SK-N-MC (cell line): ENCODE results near the gene SNX10.

Experiments
- EZH2 ChIP-seq: fragments of 200-600 bp; sonication (generic); IDR thresholded peaks from one replicate; pipeline ENCODE4 v1.6.1; 2017; ENCODE audit warnings: antibody characterized with exemption
- POLR2AphosphoS5 ChIP-seq: IDR thresholded peaks from 2 replicates; pipeline ENCODE4 v1.6.1; 2012; ENCODE audit warnings: mild to moderate bottlenecking, low read depth, low read length, borderline replicate concordance

GRCh38 chr7:26275213-26275612 lies 16.4 kb upstream of the SNX10 start:
- TF ChIP-seq POLR2AphosphoS5, result no peak
- no peak for TF ChIP-seq EZH2
